WTC11 (cell line): ENCODE results near the gene SHFL. TPM values are rescaled to one million over a fixed set of nuclear protein-coding genes. Genes with fewer than 3 reads are reported as not detected.
A peak's percentile ranks its signal among the peaks of the same experiment; 100 is the strongest.

Experiments used
- AFF4 ChIP-seq: sonication (generic); formaldehyde crosslinking; IDR thresholded peaks from 2 replicates; pipeline ENCODE4 v1.8.1; 2023; ENCODE audit warnings: mild to moderate bottlenecking, missing genetic modification reagents, borderline replicate concordance
- ERG ChIP-seq: fragments of 250-450 bp; sonication (Bioruptor Pico); IDR thresholded peaks from 2 replicates; pipeline ENCODE4 v1.8.0; 2021; ENCODE audit warnings: mild to moderate bottlenecking
- FOXJ3 ChIP-seq: sonication (generic); formaldehyde crosslinking; IDR thresholded peaks from 2 replicates; pipeline ENCODE4 v1.9.0; 2021; ENCODE audit warnings: missing genetic modification reagents, mild to moderate bottlenecking, borderline replicate concordance
- GTF2I ChIP-seq: fragments of 250-450 bp; sonication (Bioruptor Pico); conservative IDR thresholded peaks from 2 replicates; pipeline ENCODE4 v1.4.0; 2021; ENCODE audit warnings: mild to moderate bottlenecking
- MAX ChIP-seq: sonication (generic); formaldehyde crosslinking; IDR thresholded peaks from 2 replicates; pipeline ENCODE4 v1.8.0; 2022; ENCODE audit warnings: mild to moderate bottlenecking, missing genetic modification reagents
- MXD4 ChIP-seq: fragments of 250-450 bp; sonication (Bioruptor Pico); IDR thresholded peaks from 2 replicates; pipeline ENCODE4 v1.8.0; 2021; ENCODE audit warnings: mild to moderate bottlenecking, moderate library complexity, borderline replicate concordance
- NFE2L1 ChIP-seq: sonication (generic); formaldehyde crosslinking; IDR thresholded peaks from 2 replicates; pipeline ENCODE4 v1.8.1; 2023; ENCODE audit warnings: missing genetic modification reagents
- NFYB ChIP-seq: sonication (generic); formaldehyde crosslinking; conservative IDR thresholded peaks from 2 replicates; pipeline ENCODE4 v1.8.0; 2022; ENCODE audit warnings: low read depth, missing genetic modification reagents
- NR2C2 ChIP-seq: sonication (generic); formaldehyde crosslinking; IDR thresholded peaks from 2 replicates; pipeline ENCODE4 v1.8.0; 2022; ENCODE audit warnings: mild to moderate bottlenecking, missing genetic modification reagents
- TCF7 ChIP-seq: sonication (generic); formaldehyde crosslinking; IDR thresholded peaks from 2 replicates; pipeline ENCODE4 v1.8.0; 2022; ENCODE audit warnings: mild to moderate bottlenecking, low read depth, missing genetic modification reagents, moderate library complexity
- TEAD1 ChIP-seq: sonication (generic); formaldehyde crosslinking; IDR thresholded peaks from 2 replicates; pipeline ENCODE4 v1.8.0; 2022; ENCODE audit warnings: mild to moderate bottlenecking, missing genetic modification reagents
- USF1 ChIP-seq: sonication (generic); formaldehyde crosslinking; IDR thresholded peaks from 2 replicates; pipeline ENCODE4 v1.8.0; 2022; ENCODE audit warnings: mild to moderate bottlenecking, missing genetic modification reagents
- total RNA-seq: library from RNA; stranded (reverse); gene quantifications from 3 replicates; pipeline ENCODE4 v1.2.3, GENCODE V29; 2021
- TF ChIP-seq, protein P1 (sequence below): sonication (generic); formaldehyde crosslinking; IDR thresholded peaks from 2 replicates; pipeline ENCODE4 v1.8.1; 2022; ENCODE audit warnings: low read depth, mild to moderate bottlenecking, moderate library complexity, missing genetic modification reagents, borderline replicate concordance
- TF ChIP-seq, protein P2 (sequence below): sonication (generic); formaldehyde crosslinking; IDR thresholded peaks from 2 replicates; pipeline ENCODE4 v1.8.0; 2023; ENCODE audit warnings: mild to moderate bottlenecking, missing genetic modification reagents
- TF ChIP-seq, protein P3 (sequence below): sonication (generic); formaldehyde crosslinking; IDR thresholded peaks from 2 replicates; pipeline ENCODE4 v1.8.1; 2022; ENCODE audit warnings: mild to moderate bottlenecking, missing genetic modification reagents, moderate library complexity, borderline replicate concordance
- TF ChIP-seq, protein P4 (sequence below): sonication (generic); formaldehyde crosslinking; conservative IDR thresholded peaks from 2 replicates; pipeline ENCODE4 v1.8.1; 2022; ENCODE audit warnings: mild to moderate bottlenecking, missing genetic modification reagents
- TF ChIP-seq, protein P5 (sequence below): fragments of 200-600 bp; IDR thresholded peaks from 2 replicates; pipeline ENCODE4 v1.8.0; 2022; ENCODE audit warnings: antibody characterized with exemption
- TF ChIP-seq, protein P6 (sequence below): fragments of 250-450 bp; sonication (Bioruptor Pico); conservative IDR thresholded peaks from 2 replicates; pipeline ENCODE4 v1.9.0; 2021; ENCODE audit warnings: mild to moderate bottlenecking

Gene SHFL
- total RNA-seq, 1 experiment from 2014 or later, result 22.5 TPM

GRCh38 chr19:10061717-10062310 lies 24.3 kb upstream of the SHFL start (continued):
- TF ChIP-seq, protein P1, sequence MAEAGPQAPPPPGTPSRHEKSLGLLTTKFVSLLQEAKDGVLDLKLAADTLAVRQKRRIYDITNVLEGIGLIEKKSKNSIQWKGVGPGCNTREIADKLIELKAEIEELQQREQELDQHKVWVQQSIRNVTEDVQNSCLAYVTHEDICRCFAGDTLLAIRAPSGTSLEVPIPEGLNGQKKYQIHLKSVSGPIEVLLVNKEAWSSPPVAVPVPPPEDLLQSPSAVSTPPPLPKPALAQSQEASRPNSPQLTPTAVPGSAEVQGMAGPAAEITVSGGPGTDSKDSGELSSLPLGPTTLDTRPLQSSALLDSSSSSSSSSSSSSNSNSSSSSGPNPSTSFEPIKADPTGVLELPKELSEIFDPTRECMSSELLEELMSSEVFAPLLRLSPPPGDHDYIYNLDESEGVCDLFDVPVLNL (CRISPR knock-in tag), result peak; percentile 52; the same call in 1 of the 2 replicates
- TF ChIP-seq MXD4 (CRISPR knock-in tag) (no peak), USF1 (CRISPR knock-in tag) (no peak; the same call in 1 of the 2 replicates), MAX (CRISPR knock-in tag) (no peak), AFF4 (no peak), NFE2L1 (CRISPR knock-in tag) (peak; percentile 48; the same call in 1 of the 2 replicates), FOXJ3 (CRISPR knock-in tag) (no peak), TEAD1 (CRISPR knock-in tag) (no peak), NFYB (0 out of 2 replicates have a peak, but pooled peaks have one; percentile 26), ERG (no peak), NR2C2 (no peak), GTF2I (no peak), TCF7 (CRISPR knock-in tag) (peak; percentile 83; the same call in 1 of the 2 replicates)
- TF ChIP-seq, protein P2, sequence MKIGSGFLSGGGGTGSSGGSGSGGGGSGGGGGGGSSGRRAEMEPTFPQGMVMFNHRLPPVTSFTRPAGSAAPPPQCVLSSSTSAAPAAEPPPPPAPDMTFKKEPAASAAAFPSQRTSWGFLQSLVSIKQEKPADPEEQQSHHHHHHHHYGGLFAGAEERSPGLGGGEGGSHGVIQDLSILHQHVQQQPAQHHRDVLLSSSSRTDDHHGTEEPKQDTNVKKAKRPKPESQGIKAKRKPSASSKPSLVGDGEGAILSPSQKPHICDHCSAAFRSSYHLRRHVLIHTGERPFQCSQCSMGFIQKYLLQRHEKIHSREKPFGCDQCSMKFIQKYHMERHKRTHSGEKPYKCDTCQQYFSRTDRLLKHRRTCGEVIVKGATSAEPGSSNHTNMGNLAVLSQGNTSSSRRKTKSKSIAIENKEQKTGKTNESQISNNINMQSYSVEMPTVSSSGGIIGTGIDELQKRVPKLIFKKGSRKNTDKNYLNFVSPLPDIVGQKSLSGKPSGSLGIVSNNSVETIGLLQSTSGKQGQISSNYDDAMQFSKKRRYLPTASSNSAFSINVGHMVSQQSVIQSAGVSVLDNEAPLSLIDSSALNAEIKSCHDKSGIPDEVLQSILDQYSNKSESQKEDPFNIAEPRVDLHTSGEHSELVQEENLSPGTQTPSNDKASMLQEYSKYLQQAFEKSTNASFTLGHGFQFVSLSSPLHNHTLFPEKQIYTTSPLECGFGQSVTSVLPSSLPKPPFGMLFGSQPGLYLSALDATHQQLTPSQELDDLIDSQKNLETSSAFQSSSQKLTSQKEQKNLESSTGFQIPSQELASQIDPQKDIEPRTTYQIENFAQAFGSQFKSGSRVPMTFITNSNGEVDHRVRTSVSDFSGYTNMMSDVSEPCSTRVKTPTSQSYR (CRISPR knock-in tag), result no peak
- TF ChIP-seq, protein P3, sequence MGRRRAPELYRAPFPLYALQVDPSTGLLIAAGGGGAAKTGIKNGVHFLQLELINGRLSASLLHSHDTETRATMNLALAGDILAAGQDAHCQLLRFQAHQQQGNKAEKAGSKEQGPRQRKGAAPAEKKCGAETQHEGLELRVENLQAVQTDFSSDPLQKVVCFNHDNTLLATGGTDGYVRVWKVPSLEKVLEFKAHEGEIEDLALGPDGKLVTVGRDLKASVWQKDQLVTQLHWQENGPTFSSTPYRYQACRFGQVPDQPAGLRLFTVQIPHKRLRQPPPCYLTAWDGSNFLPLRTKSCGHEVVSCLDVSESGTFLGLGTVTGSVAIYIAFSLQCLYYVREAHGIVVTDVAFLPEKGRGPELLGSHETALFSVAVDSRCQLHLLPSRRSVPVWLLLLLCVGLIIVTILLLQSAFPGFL (CRISPR knock-in tag), result no peak
- TF ChIP-seq, protein P4, sequence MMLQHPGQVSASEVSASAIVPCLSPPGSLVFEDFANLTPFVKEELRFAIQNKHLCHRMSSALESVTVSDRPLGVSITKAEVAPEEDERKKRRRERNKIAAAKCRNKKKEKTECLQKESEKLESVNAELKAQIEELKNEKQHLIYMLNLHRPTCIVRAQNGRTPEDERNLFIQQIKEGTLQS (CRISPR knock-in tag), result 0 out of 2 replicates have a peak, but pooled peaks have one; percentile 68
- TF ChIP-seq, protein P5, sequence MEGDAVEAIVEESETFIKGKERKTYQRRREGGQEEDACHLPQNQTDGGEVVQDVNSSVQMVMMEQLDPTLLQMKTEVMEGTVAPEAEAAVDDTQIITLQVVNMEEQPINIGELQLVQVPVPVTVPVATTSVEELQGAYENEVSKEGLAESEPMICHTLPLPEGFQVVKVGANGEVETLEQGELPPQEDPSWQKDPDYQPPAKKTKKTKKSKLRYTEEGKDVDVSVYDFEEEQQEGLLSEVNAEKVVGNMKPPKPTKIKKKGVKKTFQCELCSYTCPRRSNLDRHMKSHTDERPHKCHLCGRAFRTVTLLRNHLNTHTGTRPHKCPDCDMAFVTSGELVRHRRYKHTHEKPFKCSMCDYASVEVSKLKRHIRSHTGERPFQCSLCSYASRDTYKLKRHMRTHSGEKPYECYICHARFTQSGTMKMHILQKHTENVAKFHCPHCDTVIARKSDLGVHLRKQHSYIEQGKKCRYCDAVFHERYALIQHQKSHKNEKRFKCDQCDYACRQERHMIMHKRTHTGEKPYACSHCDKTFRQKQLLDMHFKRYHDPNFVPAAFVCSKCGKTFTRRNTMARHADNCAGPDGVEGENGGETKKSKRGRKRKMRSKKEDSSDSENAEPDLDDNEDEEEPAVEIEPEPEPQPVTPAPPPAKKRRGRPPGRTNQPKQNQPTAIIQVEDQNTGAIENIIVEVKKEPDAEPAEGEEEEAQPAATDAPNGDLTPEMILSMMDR, result no peak
- TF ChIP-seq, protein P6, sequence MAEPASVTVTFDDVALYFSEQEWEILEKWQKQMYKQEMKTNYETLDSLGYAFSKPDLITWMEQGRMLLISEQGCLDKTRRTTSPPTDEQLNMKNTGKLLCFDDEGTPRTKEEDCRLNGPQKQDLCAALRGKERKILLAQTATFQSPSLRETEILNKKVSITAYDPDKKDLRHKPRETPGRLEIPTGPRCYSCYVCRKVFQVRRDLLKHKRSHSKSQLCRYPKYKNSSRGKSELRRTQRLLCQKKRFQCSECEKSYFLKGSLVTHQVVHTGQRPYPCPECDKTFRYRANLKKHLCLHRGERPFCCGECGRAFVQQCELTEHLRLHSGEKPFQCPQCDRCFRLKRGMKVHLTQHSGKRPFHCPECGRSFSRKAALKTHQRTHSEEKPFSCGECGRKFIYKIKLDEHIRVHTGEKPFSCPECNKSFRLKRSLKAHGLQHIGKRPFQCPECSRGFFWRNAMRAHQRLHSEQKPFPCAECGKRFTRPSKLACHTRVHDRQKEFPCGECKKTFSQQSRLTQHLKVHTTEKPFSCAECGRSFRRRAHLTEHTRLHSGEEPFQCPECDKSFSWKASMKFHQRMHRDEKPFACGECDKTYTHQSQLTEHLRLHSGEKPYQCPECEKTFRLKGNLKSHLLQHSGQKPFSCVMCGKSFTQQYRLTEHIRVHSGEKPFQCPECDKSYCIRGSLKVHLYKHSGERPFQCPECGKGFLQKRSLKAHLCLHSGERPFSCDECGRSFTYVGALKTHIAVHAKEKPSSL (CRISPR knock-in tag), result no peak
